Ishikawa (cell line): ENCODE data around the gene IFNA16.
"Not testable (repeated sequence)": the region's sequence is repeated elsewhere in the genome, so short reads cannot be mapped to it uniquely, and the experiment has no call there.

Source experiments
- CEBPB ChIP-seq: IDR thresholded peaks from 2 replicates; pipeline ENCODE4 v1.6.1; 2012
- CREB1 ChIP-seq: IDR thresholded peaks from 2 replicates; pipeline ENCODE4 v1.6.1; 2012; ENCODE audit warnings: low read depth
- EGR1 ChIP-seq: IDR thresholded peaks from 2 replicates; pipeline ENCODE4 v1.6.1; 2012
- EP300 ChIP-seq: IDR thresholded peaks from 2 replicates; pipeline ENCODE4 v1.6.1; 2012; ENCODE audit warnings: borderline replicate concordance
- FOXM1 ChIP-seq: IDR thresholded peaks from 2 replicates; pipeline ENCODE4 v1.6.1; 2012; ENCODE audit warnings: low read depth, borderline replicate concordance
- NFIC ChIP-seq: IDR thresholded peaks from 2 replicates; pipeline ENCODE4 v1.6.1; 2012
- RAD21 ChIP-seq: IDR thresholded peaks from 2 replicates; pipeline ENCODE4 v1.6.1; 2012; ENCODE audit warnings: low read depth
- TAF1 ChIP-seq: IDR thresholded peaks from 2 replicates; pipeline ENCODE4 v1.6.1; 2012; ENCODE audit warnings: low read depth, mild to moderate bottlenecking
- TF ChIP-seq, protein P1 (sequence below): IDR thresholded peaks from 2 replicates; pipeline ENCODE4 v1.6.1; 2012; ENCODE audit warnings: low read depth, mild to moderate bottlenecking

DNA sequence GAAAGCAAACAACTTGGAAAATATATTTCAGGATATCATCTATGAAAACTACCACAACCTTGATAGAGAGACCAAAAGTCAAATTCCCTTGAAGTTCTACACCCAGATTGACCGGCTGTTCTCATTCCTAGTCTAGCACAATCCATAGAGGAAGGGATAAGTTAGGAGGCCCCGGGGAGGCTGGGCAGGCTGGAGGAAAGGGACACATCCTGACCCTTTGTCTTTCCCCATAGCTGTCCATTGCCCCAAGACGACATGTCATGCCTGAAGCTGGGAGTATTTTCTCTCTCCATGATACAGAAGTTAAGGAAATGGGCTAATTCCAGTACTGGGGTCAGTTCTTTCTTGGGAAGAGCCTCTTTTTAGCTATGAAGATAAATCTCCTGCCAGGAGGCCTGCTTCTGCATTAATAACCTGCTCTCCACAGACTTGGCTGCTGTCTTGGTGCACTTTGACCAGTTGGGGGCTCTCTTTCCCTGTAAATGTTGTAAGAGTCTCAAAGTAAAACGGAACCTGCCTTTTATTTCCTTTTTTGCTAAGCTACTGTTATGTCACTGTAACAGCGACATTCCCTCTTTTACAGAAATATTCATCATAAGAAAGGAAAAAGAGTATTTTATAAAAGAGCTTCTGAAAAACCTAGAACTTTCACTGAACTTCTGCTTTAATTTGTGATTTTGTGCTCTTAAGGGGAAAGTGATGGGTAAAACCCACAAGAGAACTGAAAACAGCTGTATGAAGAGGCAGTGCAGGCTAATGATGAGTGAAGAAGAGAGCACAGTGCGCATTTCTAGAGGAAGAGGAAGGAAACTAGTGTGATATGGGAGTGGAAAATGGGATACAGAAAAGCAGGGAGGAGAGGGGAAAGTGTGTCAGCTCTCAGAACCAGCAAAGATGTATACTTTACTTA lies 22.0 kb downstream of the IFNA16 start:
- peak; percentile 54 for TF ChIP-seq RAD21
- TF ChIP-seq FOXM1, NFIC, CEBPB, CREB1, TAF1, EGR1, EP300: not testable (repeated sequence)
- TF ChIP-seq, protein P1, sequence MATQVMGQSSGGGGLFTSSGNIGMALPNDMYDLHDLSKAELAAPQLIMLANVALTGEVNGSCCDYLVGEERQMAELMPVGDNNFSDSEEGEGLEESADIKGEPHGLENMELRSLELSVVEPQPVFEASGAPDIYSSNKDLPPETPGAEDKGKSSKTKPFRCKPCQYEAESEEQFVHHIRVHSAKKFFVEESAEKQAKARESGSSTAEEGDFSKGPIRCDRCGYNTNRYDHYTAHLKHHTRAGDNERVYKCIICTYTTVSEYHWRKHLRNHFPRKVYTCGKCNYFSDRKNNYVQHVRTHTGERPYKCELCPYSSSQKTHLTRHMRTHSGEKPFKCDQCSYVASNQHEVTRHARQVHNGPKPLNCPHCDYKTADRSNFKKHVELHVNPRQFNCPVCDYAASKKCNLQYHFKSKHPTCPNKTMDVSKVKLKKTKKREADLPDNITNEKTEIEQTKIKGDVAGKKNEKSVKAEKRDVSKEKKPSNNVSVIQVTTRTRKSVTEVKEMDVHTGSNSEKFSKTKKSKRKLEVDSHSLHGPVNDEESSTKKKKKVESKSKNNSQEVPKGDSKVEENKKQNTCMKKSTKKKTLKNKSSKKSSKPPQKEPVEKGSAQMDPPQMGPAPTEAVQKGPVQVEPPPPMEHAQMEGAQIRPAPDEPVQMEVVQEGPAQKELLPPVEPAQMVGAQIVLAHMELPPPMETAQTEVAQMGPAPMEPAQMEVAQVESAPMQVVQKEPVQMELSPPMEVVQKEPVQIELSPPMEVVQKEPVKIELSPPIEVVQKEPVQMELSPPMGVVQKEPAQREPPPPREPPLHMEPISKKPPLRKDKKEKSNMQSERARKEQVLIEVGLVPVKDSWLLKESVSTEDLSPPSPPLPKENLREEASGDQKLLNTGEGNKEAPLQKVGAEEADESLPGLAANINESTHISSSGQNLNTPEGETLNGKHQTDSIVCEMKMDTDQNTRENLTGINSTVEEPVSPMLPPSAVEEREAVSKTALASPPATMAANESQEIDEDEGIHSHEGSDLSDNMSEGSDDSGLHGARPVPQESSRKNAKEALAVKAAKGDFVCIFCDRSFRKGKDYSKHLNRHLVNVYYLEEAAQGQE = not testable (repeated sequence)
